NCI-H524 treated with DMSO at 0.1 percent for 48 hours (cell line): Measurements from ENCODE around the gene CDK8.

Experiments
- DNase-seq: peaks from one replicate; lab custom pipeline; 2025; lab: John Stamatoyannopoulos, UW

The CDK8 gene

GRCh38 chr13:26442541-26442940 lies 188.6 kb downstream of the CDK8 start:
- no peak for DNase-seq

- DNase-seq = peak; percentile 77
Observed at GRCh38 chr13:26445092-26445491, 191.2 kb downstream of the CDK8 start.

GRCh38 chr13:26446751-26447150 lies 192.8 kb downstream of the CDK8 start:
- DNase-seq = no peak

DNA sequence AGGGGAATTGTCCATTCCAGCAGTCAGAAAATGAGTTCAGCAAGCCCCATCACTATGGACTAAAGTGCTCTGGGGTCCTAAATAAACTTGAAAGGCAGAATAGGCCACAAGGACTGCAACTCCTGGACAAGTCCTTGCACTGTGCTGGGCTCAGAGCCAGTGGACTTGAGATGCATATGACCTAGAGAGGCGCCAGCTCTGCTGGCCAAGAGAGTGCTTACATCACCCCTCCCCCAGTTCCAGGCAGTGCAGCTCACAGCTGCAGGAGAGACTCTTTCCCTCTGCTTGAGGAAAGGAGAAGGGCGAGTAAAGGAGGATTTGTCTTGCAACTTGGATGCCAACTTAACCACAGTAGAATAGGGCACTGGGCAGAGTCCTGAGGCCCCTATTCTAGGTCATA lies 194.1 kb downstream of the CDK8 start:
- DNase-seq = no peak

- no peak for DNase-seq
Observed at GRCh38 chr13:26449063-26449848, 195.3 kb downstream of the CDK8 start.
